Ovary (tissue), 3 donors: ENCODE measurements around the gene SMCP.

ENCODE experiments used
- POLR2A ChIP-seq: fragments of 450-650 bp; IDR thresholded peaks from one replicate; pipeline ENCODE4 v1.6.1; 2017; ENCODE audit warnings: antibody characterized with exemption, mild to moderate bottlenecking, moderate library complexity
- TF ChIP-seq, protein P1 (sequence below), 3 donors: fragments of 450-650 bp in 2 of 3; fragments of 200-600 bp in 1 of 3; IDR thresholded peaks; one replicate each; pipeline versions ENCODE4 v1.5.1 to v1.8.0; 2016 to 2022; ENCODE audit warnings: antibody characterized with exemption in 3 of 3, mild to moderate bottlenecking in 1 of 3
- donor health status: DM: no; HTN: no; CAD: no.

GRCh38 chr1:152870831-152871730 is 7.0 kb upstream of the SMCP start:
- TF ChIP-seq, protein P1, sequence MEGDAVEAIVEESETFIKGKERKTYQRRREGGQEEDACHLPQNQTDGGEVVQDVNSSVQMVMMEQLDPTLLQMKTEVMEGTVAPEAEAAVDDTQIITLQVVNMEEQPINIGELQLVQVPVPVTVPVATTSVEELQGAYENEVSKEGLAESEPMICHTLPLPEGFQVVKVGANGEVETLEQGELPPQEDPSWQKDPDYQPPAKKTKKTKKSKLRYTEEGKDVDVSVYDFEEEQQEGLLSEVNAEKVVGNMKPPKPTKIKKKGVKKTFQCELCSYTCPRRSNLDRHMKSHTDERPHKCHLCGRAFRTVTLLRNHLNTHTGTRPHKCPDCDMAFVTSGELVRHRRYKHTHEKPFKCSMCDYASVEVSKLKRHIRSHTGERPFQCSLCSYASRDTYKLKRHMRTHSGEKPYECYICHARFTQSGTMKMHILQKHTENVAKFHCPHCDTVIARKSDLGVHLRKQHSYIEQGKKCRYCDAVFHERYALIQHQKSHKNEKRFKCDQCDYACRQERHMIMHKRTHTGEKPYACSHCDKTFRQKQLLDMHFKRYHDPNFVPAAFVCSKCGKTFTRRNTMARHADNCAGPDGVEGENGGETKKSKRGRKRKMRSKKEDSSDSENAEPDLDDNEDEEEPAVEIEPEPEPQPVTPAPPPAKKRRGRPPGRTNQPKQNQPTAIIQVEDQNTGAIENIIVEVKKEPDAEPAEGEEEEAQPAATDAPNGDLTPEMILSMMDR (IDR thresholded peaks at IDR 0.05) = no peak
- no peak for TF ChIP-seq POLR2A
